D721Med (cell line): ENCODE data around the gene WDR3.

ENCODE experiments used
- DNase-seq: peaks from one replicate; pipeline ENCODE4 v3.0.0; 2011; ENCODE audit warnings: low spot score; ENCODE audit not compliant: insufficient read length
- FAIRE-seq: peaks from 2 replicates; lab custom pipeline; 2011; peaks lifted over from hg19 to GRCh38; lab: Jason Lieb, UNC
- TF ChIP-seq, protein P1 (sequence below): IDR thresholded peaks from 2 replicates; pipeline ENCODE4 v1.5.1; 2012; ENCODE audit warnings: mild to moderate bottlenecking, control low read depth; ENCODE audit not compliant: insufficient read depth; ENCODE audit errors: missing control alignments

Gene WDR3

DNA sequence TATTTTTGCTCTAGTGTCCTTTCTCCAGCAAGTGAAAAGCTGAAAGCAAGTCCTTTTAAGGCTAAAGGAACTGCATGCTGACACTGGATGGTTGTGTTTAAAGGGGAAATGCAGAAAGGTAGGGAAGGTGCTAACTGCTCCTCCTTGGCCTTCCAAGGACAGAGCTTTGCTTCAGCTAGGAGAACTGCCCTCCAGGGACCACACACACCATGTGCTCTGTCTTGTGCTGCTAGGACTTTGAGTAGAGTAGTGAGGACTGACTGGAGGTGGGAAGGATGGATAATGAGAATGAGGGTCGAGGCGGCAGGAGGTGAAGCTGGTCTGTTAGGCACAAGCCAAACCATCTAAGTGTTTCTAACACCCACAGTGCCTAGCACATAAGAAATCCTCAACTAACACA, 77.9 kb downstream of the WDR3 start:
- TF ChIP-seq, protein P1, sequence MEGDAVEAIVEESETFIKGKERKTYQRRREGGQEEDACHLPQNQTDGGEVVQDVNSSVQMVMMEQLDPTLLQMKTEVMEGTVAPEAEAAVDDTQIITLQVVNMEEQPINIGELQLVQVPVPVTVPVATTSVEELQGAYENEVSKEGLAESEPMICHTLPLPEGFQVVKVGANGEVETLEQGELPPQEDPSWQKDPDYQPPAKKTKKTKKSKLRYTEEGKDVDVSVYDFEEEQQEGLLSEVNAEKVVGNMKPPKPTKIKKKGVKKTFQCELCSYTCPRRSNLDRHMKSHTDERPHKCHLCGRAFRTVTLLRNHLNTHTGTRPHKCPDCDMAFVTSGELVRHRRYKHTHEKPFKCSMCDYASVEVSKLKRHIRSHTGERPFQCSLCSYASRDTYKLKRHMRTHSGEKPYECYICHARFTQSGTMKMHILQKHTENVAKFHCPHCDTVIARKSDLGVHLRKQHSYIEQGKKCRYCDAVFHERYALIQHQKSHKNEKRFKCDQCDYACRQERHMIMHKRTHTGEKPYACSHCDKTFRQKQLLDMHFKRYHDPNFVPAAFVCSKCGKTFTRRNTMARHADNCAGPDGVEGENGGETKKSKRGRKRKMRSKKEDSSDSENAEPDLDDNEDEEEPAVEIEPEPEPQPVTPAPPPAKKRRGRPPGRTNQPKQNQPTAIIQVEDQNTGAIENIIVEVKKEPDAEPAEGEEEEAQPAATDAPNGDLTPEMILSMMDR: no peak
- DNase-seq: no peak
- no peak for FAIRE-seq

DNA sequence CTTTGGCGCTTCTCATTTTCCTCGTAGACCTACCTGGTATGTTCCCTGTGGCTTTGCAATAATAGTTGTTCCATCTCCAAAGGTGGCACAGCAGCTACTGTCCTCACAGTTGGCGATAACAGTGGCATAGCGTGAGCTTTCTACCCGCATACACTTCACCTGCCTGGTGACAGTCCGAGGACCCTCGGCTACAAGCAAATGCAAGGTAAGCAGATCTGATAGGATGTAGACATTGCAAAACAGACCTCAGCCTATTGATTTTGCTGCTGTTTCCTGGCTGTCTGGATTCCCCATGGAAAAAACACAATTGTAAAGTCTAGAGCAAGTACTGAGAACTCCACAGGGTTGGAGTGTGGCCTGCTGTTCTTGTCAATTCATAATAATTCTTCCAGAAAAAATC, 78.5 kb downstream of the WDR3 start:
- no peak for DNase-seq
- TF ChIP-seq, protein P1: no peak
- FAIRE-seq: no peak

DNA sequence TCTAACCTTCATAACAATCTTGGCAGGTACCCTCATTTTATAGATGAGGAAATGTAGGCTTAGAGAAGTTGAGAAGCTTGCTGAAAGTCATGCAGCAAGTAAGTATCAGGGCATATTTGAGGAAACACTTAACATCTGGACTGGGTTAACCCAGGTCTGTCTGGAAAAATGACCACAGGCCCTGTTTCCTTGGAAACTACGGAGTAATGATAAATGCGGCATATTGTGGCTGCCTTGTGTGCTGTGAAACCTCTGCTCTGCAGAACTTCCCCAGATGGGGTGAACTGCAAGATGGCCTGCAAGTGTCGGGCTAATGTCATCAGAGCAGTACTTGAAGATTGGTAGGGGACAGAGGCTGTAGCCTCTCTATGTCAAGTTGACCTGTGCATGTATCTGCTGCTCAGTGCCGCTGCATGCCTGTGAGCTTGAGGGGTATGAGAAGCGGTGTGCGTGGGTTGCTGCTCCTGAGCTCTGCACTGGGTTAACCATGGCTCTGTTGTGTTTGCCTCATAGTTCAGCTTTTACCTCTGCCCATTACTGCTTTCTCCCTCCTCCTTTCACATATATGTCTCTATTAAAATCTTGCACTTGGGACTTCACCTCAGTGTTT, 83.1 kb downstream of the WDR3 start:
- DNase-seq: no peak
- no peak for FAIRE-seq
- TF ChIP-seq, protein P1: no peak

DNA sequence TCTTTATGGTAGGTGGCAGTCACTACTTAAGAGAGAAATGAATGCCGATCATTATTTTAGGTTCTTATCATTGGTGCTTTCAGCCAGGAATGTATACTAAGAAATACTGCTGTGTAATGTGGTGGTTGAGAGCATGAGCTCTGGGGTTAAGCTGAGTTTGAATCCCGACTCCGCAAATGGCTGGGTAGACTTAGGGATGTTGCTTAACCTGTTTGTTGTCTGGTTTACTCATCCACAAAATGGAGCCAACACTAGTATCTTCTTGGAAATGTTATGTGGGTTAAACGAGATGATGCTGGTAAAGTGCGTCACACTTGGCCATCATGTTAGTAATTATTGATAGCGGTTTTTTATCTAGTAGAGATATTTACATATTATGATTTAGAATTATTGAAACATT, 83.8 kb downstream of the WDR3 start:
- DNase-seq (no peak), FAIRE-seq (no peak)
- TF ChIP-seq, protein P1: no peak

DNA sequence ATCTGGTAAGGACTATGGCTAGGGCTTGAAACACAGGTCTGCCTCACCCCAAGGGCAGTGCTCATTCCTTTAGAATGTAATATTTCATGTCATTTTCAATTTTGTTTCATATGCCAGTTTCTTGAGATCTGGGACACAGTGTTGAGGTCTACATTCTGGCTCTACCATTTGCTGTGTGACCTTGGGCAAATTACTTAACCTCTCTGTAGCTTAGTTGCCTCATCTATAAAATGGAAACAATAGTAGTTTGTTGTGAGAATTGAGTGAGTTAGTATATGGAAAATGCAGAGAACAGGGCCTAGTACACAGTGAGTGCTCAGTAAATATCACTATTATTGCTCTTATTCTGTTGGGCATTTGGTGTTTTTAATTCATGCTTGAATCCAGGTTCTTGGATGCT, 84.4 kb downstream of the WDR3 start:
- TF ChIP-seq, protein P1: no peak
- FAIRE-seq (no peak), DNase-seq (no peak)
